ENCODE results near the gene ZNF655.

The ZNF655 gene

GRCh38 chr7:99560834-99561736 is 2.6 kb downstream of the ZNF655 start:
- H3K4me2 ChIP-seq (ENCODE audit: insufficient read depth, low read length, poor library complexity, severe bottlenecking): no peak overlapping the region
- H3K27ac ChIP-seq (replicated peaks; ENCODE audit: low read length): no peak overlapping the region
- DNase-seq (ENCODE audit: low spot score): no peak
- no peak overlapping the region for H3K18ac ChIP-seq (ENCODE audit: low read length)
- H3K9me3 ChIP-seq (replicated peaks in 1 of 2; ENCODE audit: control insufficient read depth in 2 of 2, insufficient read depth in 1 of 2, low read depth in 1 of 2, low read length in 2 of 2): no peaks in the 10 kb centered on the region
- peaks cover 13% of the 10 kb centered on the region for H3K79me1 ChIP-seq (ENCODE audit: low read depth, low read length)
- no CpG with 5 or more reads among the region's 7 CpGs for WGBS, 2 donors (ENCODE audit: extremely low coverage in 2 of 2, insufficient read length in 2 of 2, insufficient replicate concordance in 1 of 2)
- H3K23ac ChIP-seq (ENCODE audit: low read depth, low read length, poor library complexity): no peak overlapping the region
- H3K4ac ChIP-seq (ENCODE audit: low read length): no peak overlapping the region
- no peak overlapping the region for H2BK12ac ChIP-seq (ENCODE audit: low read length)
- H3K14ac ChIP-seq (ENCODE audit: low read length): no peak overlapping the region
- H4K8ac ChIP-seq (ENCODE audit: low read depth, low read length): no peak overlapping the region
- no peak overlapping the region for H2BK120ac ChIP-seq (ENCODE audit: low read depth, low read length)
- no peak overlapping the region for H2BK15ac ChIP-seq (ENCODE audit: low read length)
- no peak overlapping the region for H3K9ac ChIP-seq (ENCODE audit: low read depth, low read length, poor library complexity)
- H2BK5ac ChIP-seq (ENCODE audit: low read length): no peak overlapping the region
- H3K36me3 ChIP-seq (replicated peaks in 1 of 2; ENCODE audit: control insufficient read depth in 2 of 2, insufficient read depth in 2 of 2, low read length in 2 of 2): peaks cover 30 to 76% of the 10 kb centered on the region in 2 donors
- H4K91ac ChIP-seq (ENCODE audit: low read depth, low read length, poor library complexity): no peak overlapping the region
- peaks cover 6% of the 10 kb centered on the region in 2 donors for H3K4me1 ChIP-seq (ENCODE audit: control insufficient read depth in 2 of 2, insufficient read depth in 1 of 2, low read depth in 1 of 2, low read length in 2 of 2)
- H3K27me3 ChIP-seq (ENCODE audit: control insufficient read depth in 3 of 3, insufficient read depth in 3 of 3, low read depth in 1 of 3, low read length in 3 of 3): no peaks in the 10 kb centered on the region
- H2AK5ac ChIP-seq (ENCODE audit: low read depth, low read length): no peak overlapping the region
- no peak overlapping the region for H2AFZ ChIP-seq (ENCODE audit: low read length)
- H3K4me3 ChIP-seq (ENCODE audit: low read length in 2 of 2): no peak overlapping the region

- H3K36me3 ChIP-seq (replicated peaks in 1 of 2; ENCODE audit: control insufficient read depth in 2 of 2, insufficient read depth in 2 of 2, low read length in 2 of 2): peaks cover 29 to 76% of the 10 kb centered on the region in 2 donors
- no peak overlapping the region for H2BK120ac ChIP-seq (ENCODE audit: low read depth, low read length)
- no peak overlapping the region for H3K9ac ChIP-seq (ENCODE audit: low read depth, low read length, poor library complexity)
- H3K4me1 ChIP-seq (ENCODE audit: control insufficient read depth in 2 of 2, insufficient read depth in 1 of 2, low read depth in 1 of 2, low read length in 2 of 2): peaks cover 6% of the 10 kb centered on the region in 2 donors
- H3K79me1 ChIP-seq (ENCODE audit: low read depth, low read length): peaks cover 13% of the 10 kb centered on the region
- no peak overlapping the region for H2BK12ac ChIP-seq (ENCODE audit: low read length)
- H2BK5ac ChIP-seq (ENCODE audit: low read length): no peak overlapping the region
- no peak overlapping the region for H4K8ac ChIP-seq (ENCODE audit: low read depth, low read length)
- no peak overlapping the region for H3K14ac ChIP-seq (ENCODE audit: low read length)
- H2BK15ac ChIP-seq (ENCODE audit: low read length): no peak overlapping the region
- H2AFZ ChIP-seq (ENCODE audit: low read length): no peak overlapping the region
- no peak overlapping the region for H3K4me2 ChIP-seq (ENCODE audit: insufficient read depth, low read length, poor library complexity, severe bottlenecking)
- no peak overlapping the region for H3K4ac ChIP-seq (ENCODE audit: low read length)
- no peak overlapping the region for H3K18ac ChIP-seq (ENCODE audit: low read length)
- no peak overlapping the region for H3K27ac ChIP-seq (replicated peaks; ENCODE audit: low read length)
- no peaks in the 10 kb centered on the region for H3K27me3 ChIP-seq (ENCODE audit: control insufficient read depth in 3 of 3, insufficient read depth in 3 of 3, low read depth in 1 of 3, low read length in 3 of 3)
- no peak for DNase-seq (ENCODE audit: low spot score)
- no peak overlapping the region for H2AK5ac ChIP-seq (ENCODE audit: low read depth, low read length)
- no peak overlapping the region for H4K91ac ChIP-seq (ENCODE audit: low read depth, low read length, poor library complexity)
- no peak overlapping the region for H3K23ac ChIP-seq (ENCODE audit: low read depth, low read length, poor library complexity)
- H3K4me3 ChIP-seq (ENCODE audit: low read length in 2 of 2): no peak overlapping the region
- H3K9me3 ChIP-seq (replicated peaks in 1 of 2; ENCODE audit: control insufficient read depth in 2 of 2, insufficient read depth in 1 of 2, low read depth in 1 of 2, low read length in 2 of 2): no peaks in the 10 kb centered on the region
- WGBS, 2 donors (ENCODE audit: extremely low coverage in 2 of 2, insufficient read length in 2 of 2, insufficient replicate concordance in 1 of 2): no CpG with 5 or more reads among the region's 2 CpGs
These were observed 3.3 kb downstream of the ZNF655 start for GRCh38 chr7:99561737-99562051.

GRCh38 chr7:99562114-99562784 is 3.8 kb downstream of the ZNF655 start:
- Histone ChIP-seq H3K4me1 (ENCODE audit: control insufficient read depth in 2 of 2, insufficient read depth in 1 of 2, low read depth in 1 of 2, low read length in 2 of 2) (peaks cover 3 to 4% of the 10 kb centered on the region in 2 donors), H3K27me3 (ENCODE audit: control insufficient read depth in 3 of 3, insufficient read depth in 3 of 3, low read depth in 1 of 3, low read length in 3 of 3) (no peaks in the 10 kb centered on the region), H3K14ac (ENCODE audit: low read length) (no peak overlapping the region), H3K9me3 (replicated peaks in 1 of 2; ENCODE audit: control insufficient read depth in 2 of 2, insufficient read depth in 1 of 2, low read depth in 1 of 2, low read length in 2 of 2) (no peaks in the 10 kb centered on the region), H2BK5ac (ENCODE audit: low read length) (no peak overlapping the region), H3K27ac (replicated peaks; ENCODE audit: low read length) (no peak overlapping the region), H3K4ac (ENCODE audit: low read length) (no peak overlapping the region), H3K9ac (ENCODE audit: low read depth, low read length, poor library complexity) (no peak overlapping the region), H3K79me1 (ENCODE audit: low read depth, low read length) (peaks cover 11% of the 10 kb centered on the region), H3K4me3 (ENCODE audit: low read length in 2 of 2) (no peak overlapping the region), H4K91ac (ENCODE audit: low read depth, low read length, poor library complexity) (no peak overlapping the region), H2BK120ac (ENCODE audit: low read depth, low read length) (no peak overlapping the region), H3K4me2 (ENCODE audit: insufficient read depth, low read length, poor library complexity, severe bottlenecking) (no peak overlapping the region), H2AK5ac (ENCODE audit: low read depth, low read length) (no peak overlapping the region), H3K18ac (ENCODE audit: low read length) (no peak overlapping the region), H2BK15ac (ENCODE audit: low read length) (no peak overlapping the region), H3K36me3 (replicated peaks in 1 of 2; ENCODE audit: control insufficient read depth in 2 of 2, insufficient read depth in 2 of 2, low read length in 2 of 2) (peaks cover 29 to 74% of the 10 kb centered on the region in 2 donors), H2AFZ (ENCODE audit: low read length) (no peak overlapping the region), H2BK12ac (ENCODE audit: low read length) (no peak overlapping the region), H4K8ac (ENCODE audit: low read depth, low read length) (no peak overlapping the region), H3K23ac (ENCODE audit: low read depth, low read length, poor library complexity) (no peak overlapping the region)
- DNase-seq (ENCODE audit: low spot score): no peak
- WGBS, 2 donors (ENCODE audit: extremely low coverage in 2 of 2, insufficient read length in 2 of 2, insufficient replicate concordance in 1 of 2): no CpG with 5 or more reads among the region's 9 CpGs

- Histone ChIP-seq H2AFZ (ENCODE audit: low read length) (no peak overlapping the region), H2BK12ac (ENCODE audit: low read length) (no peak overlapping the region), H2BK120ac (ENCODE audit: low read depth, low read length) (no peak overlapping the region), H3K18ac (ENCODE audit: low read length) (no peak overlapping the region), H2BK5ac (ENCODE audit: low read length) (no peak overlapping the region), H3K4me3 (ENCODE audit: low read length in 2 of 2) (no peak overlapping the region), H3K4me2 (ENCODE audit: insufficient read depth, low read length, poor library complexity, severe bottlenecking) (no peak overlapping the region), H3K23ac (ENCODE audit: low read depth, low read length, poor library complexity) (no peak overlapping the region), H3K4ac (ENCODE audit: low read length) (no peak overlapping the region), H3K9ac (ENCODE audit: low read depth, low read length, poor library complexity) (no peak overlapping the region), H3K79me1 (ENCODE audit: low read depth, low read length) (peaks cover 8% of the 10 kb centered on the region), H3K27me3 (ENCODE audit: control insufficient read depth in 3 of 3, insufficient read depth in 3 of 3, low read depth in 1 of 3, low read length in 3 of 3) (no peaks in the 10 kb centered on the region), H2AK5ac (ENCODE audit: low read depth, low read length) (no peak overlapping the region), H4K91ac (ENCODE audit: low read depth, low read length, poor library complexity) (no peak overlapping the region), H3K36me3 (replicated peaks in 1 of 2; ENCODE audit: control insufficient read depth in 2 of 2, insufficient read depth in 2 of 2, low read length in 2 of 2) (peaks cover 29 to 78% of the 10 kb centered on the region in 2 donors), H3K9me3 (replicated peaks in 1 of 2; ENCODE audit: control insufficient read depth in 2 of 2, insufficient read depth in 1 of 2, low read depth in 1 of 2, low read length in 2 of 2) (no peaks in the 10 kb centered on the region), H4K8ac (ENCODE audit: low read depth, low read length) (no peak overlapping the region), H3K14ac (ENCODE audit: low read length) (no peak overlapping the region), H3K4me1 (ENCODE audit: control insufficient read depth in 2 of 2, insufficient read depth in 1 of 2, low read depth in 1 of 2, low read length in 2 of 2) (no peaks in the 10 kb centered on the region), H3K27ac (replicated peaks; ENCODE audit: low read length) (no peak overlapping the region), H2BK15ac (ENCODE audit: low read length) (no peak overlapping the region)
- no CpG with 5 or more reads among the region's 2 CpGs for WGBS, 2 donors (ENCODE audit: extremely low coverage in 2 of 2, insufficient read length in 2 of 2, insufficient replicate concordance in 1 of 2)
- DNase-seq (ENCODE audit: low spot score): no peak
These were observed 4.4 kb downstream of the ZNF655 start for GRCh38 chr7:99562832-99563231.

Measured in neuronal stem cell (in vitro differentiated cells).